Natural killer cell treated with Interleukin-12 subunit alpha and Interleukin-12 subunit beta and Interleukin-15 and Interleukin-18, amount 100 ng/mL, for 72 hours (primary cell): ENCODE measurements around the gene MRPL1. TPM values are rescaled to one million over a fixed set of nuclear protein-coding genes. Genes with fewer than 3 reads are reported as not detected.

Experiments used
- ATAC-seq, 2 donors: fragments of 150-1000 bp; cut with Tn5 transposase in 1 of 2; sonication (Bioruptor Pico), chemical (Tn5 transposase) in 1 of 2; 2 replicates each; pipeline ENCODE4 v1.10.0; 2021
- DNase-seq: peaks from one replicate; pipeline ENCODE4 v3.0.0; 2022; ENCODE audit warnings: low spot score
- H3K27ac Mint-ChIP-seq, 2 donors: 1 replicate in 1 of 2; 2 replicates in 1 of 2; pipeline ENCODE4 v1.8.0; 2022; ENCODE audit warnings: mixed read lengths in 2 of 2, mild to moderate bottlenecking in 1 of 2, moderate library complexity in 1 of 2
- H3K27me3 Mint-ChIP-seq, 2 donors: 1 replicate in 1 of 2; 2 replicates in 1 of 2; pipeline ENCODE4 v1.8.0; 2022; ENCODE audit warnings: mixed read lengths in 2 of 2
- H3K36me3 Mint-ChIP-seq: one replicate; pipeline ENCODE4 v1.8.0; 2022; ENCODE audit warnings: mixed read lengths
- H3K4me1 Mint-ChIP-seq, 2 donors: 1 replicate in 1 of 2; 2 replicates in 1 of 2; pipeline ENCODE4 v1.8.0; 2022; ENCODE audit warnings: low read depth in 2 of 2, mixed read lengths in 2 of 2, mild to moderate bottlenecking in 1 of 2
- H3K4me3 Mint-ChIP-seq: one replicate; pipeline ENCODE4 v1.8.0; 2022; ENCODE audit warnings: mixed read lengths
- H3K9me3 Mint-ChIP-seq: 2 replicates; pipeline ENCODE4 v1.8.0; 2022; ENCODE audit warnings: mixed read lengths
- total RNA-seq, 2 donors: library from RNA; stranded (reverse); gene quantifications; one replicate each; pipeline ENCODE4 v1.2.3, GENCODE V29; 2022

Gene MRPL1
- total RNA-seq, 2 donors from 2014 or later, result 39.6 to 53.1 TPM

DNA sequence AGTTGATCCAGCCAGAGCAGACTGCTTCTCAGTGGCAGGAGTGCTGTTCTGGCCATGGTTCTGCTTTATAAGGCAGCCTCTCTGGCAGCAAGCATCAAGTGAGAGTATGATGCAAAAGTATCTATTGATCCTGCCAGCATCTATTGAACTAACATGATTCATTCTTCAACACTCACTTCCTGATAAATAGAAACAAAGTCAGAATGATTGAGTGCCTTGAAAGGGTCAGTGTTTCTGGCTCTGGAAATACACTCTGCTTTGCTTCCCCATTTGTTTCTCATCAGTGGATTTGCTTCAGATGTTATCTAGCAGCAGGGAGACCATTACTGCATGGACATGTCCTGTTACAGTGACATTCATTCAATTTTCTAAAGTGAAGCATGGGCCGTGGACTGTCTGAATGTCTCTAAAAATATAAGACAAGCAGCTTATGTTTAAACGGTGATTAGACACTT lies 128.3 kb downstream of the MRPL1 start:
- no peak overlapping the region for H3K27ac Mint-ChIP-seq
- DNase-seq (no peak), ATAC-seq (no peak)
- peaks cover 27 to 51% of the 10 kb centered on the region in 2 donors for H3K27me3 Mint-ChIP-seq
- no peaks in the 10 kb centered on the region for H3K9me3 Mint-ChIP-seq
- no peaks in the 10 kb centered on the region for H3K4me1 Mint-ChIP-seq
- no peaks in the 10 kb centered on the region for H3K36me3 Mint-ChIP-seq
- no peak overlapping the region for H3K4me3 Mint-ChIP-seq

DNA sequence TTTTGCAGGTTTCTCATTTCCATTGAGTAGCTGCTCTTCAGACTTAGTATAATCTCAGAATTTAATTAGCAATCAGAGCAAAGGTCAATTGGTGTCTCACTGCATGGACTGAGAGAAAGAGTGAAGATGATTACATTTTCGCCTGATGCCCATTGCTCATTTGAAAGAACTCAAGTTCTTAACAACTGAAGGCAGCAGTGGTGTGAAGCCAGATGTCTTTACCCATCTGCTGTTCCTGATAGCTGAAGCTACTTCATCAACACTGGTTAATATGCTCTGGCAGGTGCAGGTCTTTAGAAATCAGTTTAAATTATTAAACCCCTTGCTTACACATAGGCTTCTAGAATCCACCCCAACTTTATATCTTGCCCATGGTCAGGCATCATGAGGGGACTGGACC lies 130.0 kb downstream of the MRPL1 start:
- DNase-seq (no peak), ATAC-seq (no peak)
- Mint-ChIP-seq H3K4me1 (no peaks in the 10 kb centered on the region), H3K36me3 (no peaks in the 10 kb centered on the region), H3K27ac (no peak overlapping the region), H3K4me3 (no peak overlapping the region), H3K27me3 (peaks cover 23 to 44% of the 10 kb centered on the region in 2 donors), H3K9me3 (no peaks in the 10 kb centered on the region)

- Mint-ChIP-seq H3K36me3 (no peaks in the 10 kb centered on the region), H3K27me3 (peaks cover 14 to 31% of the 10 kb centered on the region in 2 donors), H3K27ac (no peak overlapping the region), H3K4me1 (no peaks in the 10 kb centered on the region), H3K9me3 (no peaks in the 10 kb centered on the region), H3K4me3 (no peak overlapping the region)
- no peak for ATAC-seq
- DNase-seq, result no peak
These were observed 131.6 kb downstream of the MRPL1 start for GRCh38 chr4:77994194-77994721.

GRCh38 chr4:77996076-77996475 lies 133.4 kb downstream of the MRPL1 start:
- DNase-seq (no peak), ATAC-seq (no peak)
- no peaks in the 10 kb centered on the region for H3K9me3 Mint-ChIP-seq
- H3K4me1 Mint-ChIP-seq, result no peaks in the 10 kb centered on the region
- peaks cover 9 to 18% of the 10 kb centered on the region in 2 donors for H3K27me3 Mint-ChIP-seq
- H3K36me3 Mint-ChIP-seq, result no peaks in the 10 kb centered on the region
- no peak overlapping the region for H3K27ac Mint-ChIP-seq
- H3K4me3 Mint-ChIP-seq, result no peak overlapping the region

DNA sequence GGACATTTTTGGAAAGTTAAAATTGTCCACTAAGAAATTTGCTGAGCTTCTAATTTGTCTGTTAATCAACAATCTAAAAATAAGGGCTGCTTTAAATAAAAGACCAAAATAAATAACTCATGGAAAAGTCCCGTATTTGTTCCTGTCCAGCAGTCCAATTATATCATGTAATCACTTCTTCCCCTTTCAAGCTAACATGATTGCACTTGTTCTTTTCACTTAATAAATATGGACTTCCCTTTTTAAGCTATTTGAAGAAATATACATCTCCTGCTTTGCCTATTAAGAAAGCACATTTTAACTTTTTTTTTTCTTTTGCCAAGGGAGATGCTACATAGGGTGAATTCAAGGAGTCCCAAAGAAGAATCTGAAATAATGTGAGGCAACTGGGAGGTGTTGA lies 138.9 kb downstream of the MRPL1 start:
- Mint-ChIP-seq H3K4me3 (no peak overlapping the region), H3K27me3 (peaks cover 4 to 19% of the 10 kb centered on the region in 2 donors), H3K36me3 (no peaks in the 10 kb centered on the region), H3K9me3 (no peaks in the 10 kb centered on the region), H3K4me1 (no peaks in the 10 kb centered on the region), H3K27ac (no peak overlapping the region)
- no peak for DNase-seq
- ATAC-seq, result no peak

- no peak overlapping the region for H3K27ac Mint-ChIP-seq
- ATAC-seq (no peak), DNase-seq (no peak)
- H3K4me3 Mint-ChIP-seq, result no peak overlapping the region
- H3K27me3 Mint-ChIP-seq, result peaks cover 4 to 19% of the 10 kb centered on the region in 2 donors
- H3K4me1 Mint-ChIP-seq, result no peaks in the 10 kb centered on the region
- H3K9me3 Mint-ChIP-seq, result no peaks in the 10 kb centered on the region
- no peaks in the 10 kb centered on the region for H3K36me3 Mint-ChIP-seq
These were observed 139.6 kb downstream of the MRPL1 start for GRCh38 chr4:78002260-78002659.

Other genes starting within 250 kb of the MRPL1 start
- 100 to 1,000 TPM in 1 of 2 donors, 10 to 100 TPM in 1; 90.2 to 130 TPM for gene CNOT6L, start 43.5 kb upstream of the MRPL1 start, total RNA-seq
- gene FRAS1, start 194.5 kb downstream of the MRPL1 start, total RNA-seq, result under 1 TPM in 1 of 2 donors, not detected in 1; 0.17 TPM